Measurements from ENCODE around the gene LSAMP. TPM values are rescaled to one million over a fixed set of nuclear protein-coding genes. Genes with fewer than 3 reads are reported as not detected.

LSAMP gene
- total and polyA plus RNA-seq, 2 donors (not counting 1 experiment from before 2014, with no cell fraction given), result not detected

DNA sequence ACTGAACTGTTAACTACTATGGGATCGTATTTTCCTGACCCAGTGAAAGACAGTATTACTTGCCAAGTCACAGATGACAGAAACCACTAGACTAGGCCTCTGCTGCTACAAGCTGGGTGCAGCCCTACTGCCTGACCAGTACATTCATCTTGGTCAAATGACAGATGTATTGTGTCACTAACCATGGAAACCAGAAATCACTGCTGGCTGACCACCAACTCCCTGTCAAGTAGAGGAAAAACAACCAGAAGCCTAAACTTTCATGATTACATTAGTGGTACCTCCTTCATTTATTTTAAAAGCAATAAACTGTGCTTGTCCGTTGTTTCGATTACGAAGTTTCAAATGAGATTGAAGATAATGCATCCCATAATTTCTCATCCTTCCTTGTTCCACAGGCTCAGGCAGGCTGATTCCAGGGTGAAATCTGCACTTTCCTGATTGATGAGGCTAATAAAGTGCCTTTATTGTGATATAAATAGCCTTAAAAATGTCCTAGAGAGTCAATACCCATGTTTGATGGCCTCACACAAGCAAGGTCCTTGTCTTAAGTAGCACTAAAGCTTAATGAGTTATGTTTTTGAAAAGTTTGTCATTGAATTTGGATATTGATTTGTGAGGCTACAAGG is 309.7 kb downstream of the LSAMP start:
- no peak for DNase-seq
- Histone ChIP-seq H3K27me3 (replicated peaks in 1 of 4; ENCODE audit: control extremely low read depth in 1 of 4, control insufficient read depth in 3 of 4, insufficient read depth in 4 of 4, low read length in 3 of 4) (no peaks in the 10 kb centered on the region), H3K4me2 (replicated peaks; ENCODE audit: low read depth, low read length, poor library complexity, severe bottlenecking) (no peak overlapping the region), H3K4me1 (ENCODE audit: control insufficient read depth in 2 of 2, insufficient read depth in 2 of 2, low read length in 2 of 2) (no peaks in the 10 kb centered on the region), H3K9ac (ENCODE audit: low read length) (no peak overlapping the region), H4K20me1 (ENCODE audit: control insufficient read depth, insufficient read depth, low read length, poor library complexity, severe bottlenecking) (no peaks in the 10 kb centered on the region), H3K4me3 (ENCODE audit: control extremely low read depth in 1 of 5, extremely low read depth in 1 of 5, insufficient read depth in 1 of 5, low read depth in 2 of 5, low read length in 4 of 5) (no peak overlapping the region), H3K9me3 (ENCODE audit: control extremely low read depth in 1 of 3, control insufficient read depth in 2 of 3, insufficient read depth in 1 of 3, low read length in 2 of 3) (no peaks in the 10 kb centered on the region), H3K79me2 (ENCODE audit: control insufficient read depth, insufficient read depth, low read length) (no peaks in the 10 kb centered on the region), H3K36me3 (replicated peaks in 1 of 2; ENCODE audit: control extremely low read depth in 1 of 2, control insufficient read depth in 1 of 2, extremely low read depth in 1 of 2, insufficient read depth in 2 of 2, low read length in 1 of 2) (no peaks in the 10 kb centered on the region), H3K27ac (ENCODE audit: low read length in 2 of 2) (no peak overlapping the region), H2AFZ (ENCODE audit: insufficient read depth, low read depth, low read length, poor library complexity, severe bottlenecking) (no peak overlapping the region)
- Mint-ChIP-seq H3K9me3 (ENCODE audit: insufficient read depth) (no peaks in the 10 kb centered on the region), H3K27me3 (no peaks in the 10 kb centered on the region), H3K4me1 (no peaks in the 10 kb centered on the region), H3K27ac (no peak overlapping the region), H3K4me3 (no peak overlapping the region)
- CTCF ChIA-PET, result no interaction called here
- POLR2A ChIA-PET, result no interaction called here
- ATAC-seq (ENCODE audit: low read depth), result no peak
- intact Hi-C loops (cut with micrococcal nuclease), result no loop called here
- TF ChIP-seq, protein P1, sequence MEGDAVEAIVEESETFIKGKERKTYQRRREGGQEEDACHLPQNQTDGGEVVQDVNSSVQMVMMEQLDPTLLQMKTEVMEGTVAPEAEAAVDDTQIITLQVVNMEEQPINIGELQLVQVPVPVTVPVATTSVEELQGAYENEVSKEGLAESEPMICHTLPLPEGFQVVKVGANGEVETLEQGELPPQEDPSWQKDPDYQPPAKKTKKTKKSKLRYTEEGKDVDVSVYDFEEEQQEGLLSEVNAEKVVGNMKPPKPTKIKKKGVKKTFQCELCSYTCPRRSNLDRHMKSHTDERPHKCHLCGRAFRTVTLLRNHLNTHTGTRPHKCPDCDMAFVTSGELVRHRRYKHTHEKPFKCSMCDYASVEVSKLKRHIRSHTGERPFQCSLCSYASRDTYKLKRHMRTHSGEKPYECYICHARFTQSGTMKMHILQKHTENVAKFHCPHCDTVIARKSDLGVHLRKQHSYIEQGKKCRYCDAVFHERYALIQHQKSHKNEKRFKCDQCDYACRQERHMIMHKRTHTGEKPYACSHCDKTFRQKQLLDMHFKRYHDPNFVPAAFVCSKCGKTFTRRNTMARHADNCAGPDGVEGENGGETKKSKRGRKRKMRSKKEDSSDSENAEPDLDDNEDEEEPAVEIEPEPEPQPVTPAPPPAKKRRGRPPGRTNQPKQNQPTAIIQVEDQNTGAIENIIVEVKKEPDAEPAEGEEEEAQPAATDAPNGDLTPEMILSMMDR (IDR thresholded peaks at IDR 0.05), result no peak
- no peak for TF ChIP-seq EZH2 (IDR thresholded peaks at IDR 0.05; ENCODE audit: borderline replicate concordance, insufficient read depth, low read depth, low read length, poor library complexity, severe bottlenecking)
- WGBS (ENCODE audit: insufficient coverage), result 75% methylated on average over 4 of the region's 4 CpGs

- Mint-ChIP-seq H3K9me3 (ENCODE audit: insufficient read depth) (no peaks in the 10 kb centered on the region), H3K4me1 (no peaks in the 10 kb centered on the region), H3K27me3 (no peaks in the 10 kb centered on the region), H3K4me3 (no peak overlapping the region), H3K27ac (no peak overlapping the region)
- no peaks in the 10 kb centered on the region for H3K79me2 ChIP-seq (ENCODE audit: control insufficient read depth, insufficient read depth, low read length)
- no peak overlapping the region for H3K9ac ChIP-seq (ENCODE audit: low read length)
- no peak overlapping the region for H3K27ac ChIP-seq (ENCODE audit: low read length in 2 of 2)
- H3K27me3 ChIP-seq (replicated peaks in 1 of 4; ENCODE audit: control extremely low read depth in 1 of 4, control insufficient read depth in 3 of 4, insufficient read depth in 4 of 4, low read length in 3 of 4), result no peaks in the 10 kb centered on the region
- ATAC-seq (ENCODE audit: low read depth) (no peak), DNase-seq (no peak)
- no peaks in the 10 kb centered on the region for H4K20me1 ChIP-seq (ENCODE audit: control insufficient read depth, insufficient read depth, low read length, poor library complexity, severe bottlenecking)
- ChIA-PET CTCF (no interaction called here), POLR2A (no interaction called here)
- H3K4me2 ChIP-seq (replicated peaks; ENCODE audit: low read depth, low read length, poor library complexity, severe bottlenecking), result no peak overlapping the region
- H3K36me3 ChIP-seq (replicated peaks in 1 of 2; ENCODE audit: control extremely low read depth in 1 of 2, control insufficient read depth in 1 of 2, extremely low read depth in 1 of 2, insufficient read depth in 2 of 2, low read length in 1 of 2), result no peaks in the 10 kb centered on the region
- no peak overlapping the region for H3K4me3 ChIP-seq (ENCODE audit: control extremely low read depth in 1 of 5, extremely low read depth in 1 of 5, insufficient read depth in 1 of 5, low read depth in 2 of 5, low read length in 4 of 5)
- H2AFZ ChIP-seq (ENCODE audit: insufficient read depth, low read depth, low read length, poor library complexity, severe bottlenecking), result no peak overlapping the region
- 94% methylated on average over 3 of the region's 5 CpGs for WGBS (ENCODE audit: insufficient coverage)
- no peaks in the 10 kb centered on the region for H3K4me1 ChIP-seq (ENCODE audit: control insufficient read depth in 2 of 2, insufficient read depth in 2 of 2, low read length in 2 of 2)
- H3K9me3 ChIP-seq (ENCODE audit: control extremely low read depth in 1 of 3, control insufficient read depth in 2 of 3, insufficient read depth in 1 of 3, low read length in 2 of 3), result no peaks in the 10 kb centered on the region
- no peak for TF ChIP-seq EZH2 (IDR thresholded peaks at IDR 0.05; ENCODE audit: borderline replicate concordance, insufficient read depth, low read depth, low read length, poor library complexity, severe bottlenecking)
- TF ChIP-seq, protein P1 (IDR thresholded peaks at IDR 0.05), result no peak
- intact Hi-C loops (cut with micrococcal nuclease), result no loop called here
These were observed 315.9 kb downstream of the LSAMP start for GRCh38 chr3:116129187-116129946.
